ENCODE results near the gene FHIT. TPM values are rescaled to one million over a fixed set of nuclear protein-coding genes. Genes with fewer than 3 reads are reported as not detected.

The FHIT gene
- total RNA-seq, 2 donors from 2014 or later, result 6.8 to 12.3 TPM

- no peaks in the 10 kb centered on the region for H3K4me1 ChIP-seq (ENCODE audit: control insufficient read depth, insufficient read depth, low read length)
- Mint-ChIP-seq H3K27me3 (ENCODE audit: insufficient read depth) (no peaks in the 10 kb centered on the region), H3K9me3 (no peaks in the 10 kb centered on the region), H3K4me3 (no peak overlapping the region), H3K4me1 (peaks cover 8% of the 10 kb centered on the region), H3K36me3 (ENCODE audit: low read depth) (no peaks in the 10 kb centered on the region), H3K27ac (no peak overlapping the region)
- no peaks in the 10 kb centered on the region for H3K36me3 ChIP-seq (ENCODE audit: control insufficient read depth, insufficient read depth, low read length)
- no peak for DNase-seq
- no peak for TF ChIP-seq CTCF (conservative IDR thresholded peaks at IDR 0.05)
- H3K27ac ChIP-seq (ENCODE audit: low read depth, low read length), result no peak overlapping the region
- no peaks in the 10 kb centered on the region for H3K27me3 ChIP-seq (ENCODE audit: control insufficient read depth, insufficient read depth, low read length, poor library complexity, severe bottlenecking)
- WGBS, 2 experiments (ENCODE audit: insufficient coverage in 1 of 2, insufficient read length in 1 of 2), result 88 to 93% methylated on average over 2 to 5 of the region's 5 CpGs
- H3K9ac ChIP-seq (ENCODE audit: extremely low read depth, low read length, poor library complexity, severe bottlenecking), result no peak overlapping the region
- H3K4me3 ChIP-seq (ENCODE audit: low read length), result no peak overlapping the region
- H3K9me3 ChIP-seq (ENCODE audit: control insufficient read depth, low read length), result no peaks in the 10 kb centered on the region
Observed at GRCh38 chr3:60198179-60198720, 1053.0 kb downstream of the FHIT start.

- TF ChIP-seq CTCF (conservative IDR thresholded peaks at IDR 0.05), result no peak
- Histone ChIP-seq H3K4me3 (ENCODE audit: low read length) (no peak overlapping the region), H3K4me1 (ENCODE audit: control insufficient read depth, insufficient read depth, low read length) (no peaks in the 10 kb centered on the region), H3K36me3 (ENCODE audit: control insufficient read depth, insufficient read depth, low read length) (no peaks in the 10 kb centered on the region), H3K27ac (ENCODE audit: low read depth, low read length) (no peak overlapping the region), H3K27me3 (ENCODE audit: control insufficient read depth, insufficient read depth, low read length, poor library complexity, severe bottlenecking) (no peaks in the 10 kb centered on the region), H3K9me3 (ENCODE audit: control insufficient read depth, low read length) (no peaks in the 10 kb centered on the region), H3K9ac (ENCODE audit: extremely low read depth, low read length, poor library complexity, severe bottlenecking) (no peak overlapping the region)
- Mint-ChIP-seq H3K27ac (no peak overlapping the region), H3K27me3 (ENCODE audit: insufficient read depth) (no peaks in the 10 kb centered on the region), H3K4me3 (no peak overlapping the region), H3K36me3 (ENCODE audit: low read depth) (no peaks in the 10 kb centered on the region), H3K9me3 (no peaks in the 10 kb centered on the region), H3K4me1 (peaks cover 8% of the 10 kb centered on the region)
- WGBS, 2 experiments (ENCODE audit: insufficient coverage in 1 of 2, insufficient read length in 1 of 2), result 93 to 96% methylated on average over 4 to 7 of the region's 7 CpGs
- no peak for DNase-seq
Observed at GRCh38 chr3:60192297-60193114, 1058.7 kb downstream of the FHIT start.

- no peak overlapping the region for H3K4me3 Mint-ChIP-seq
- Histone ChIP-seq H3K4me1 (ENCODE audit: control insufficient read depth, insufficient read depth, low read length) (no peaks in the 10 kb centered on the region), H3K27me3 (ENCODE audit: control insufficient read depth, insufficient read depth, low read length, poor library complexity, severe bottlenecking) (no peaks in the 10 kb centered on the region), H3K9me3 (ENCODE audit: control insufficient read depth, low read length) (no peaks in the 10 kb centered on the region), H3K9ac (ENCODE audit: extremely low read depth, low read length, poor library complexity, severe bottlenecking) (no peak overlapping the region), H3K4me3 (ENCODE audit: low read length) (no peak overlapping the region), H3K27ac (ENCODE audit: low read depth, low read length) (no peak overlapping the region), H3K36me3 (ENCODE audit: control insufficient read depth, insufficient read depth, low read length) (no peaks in the 10 kb centered on the region)
- H3K27me3 Mint-ChIP-seq (ENCODE audit: insufficient read depth), result no peaks in the 10 kb centered on the region
- H3K36me3 Mint-ChIP-seq (ENCODE audit: low read depth), result no peaks in the 10 kb centered on the region
- no peaks in the 10 kb centered on the region for H3K9me3 Mint-ChIP-seq
- H3K27ac Mint-ChIP-seq, result no peak overlapping the region
- no peak for TF ChIP-seq CTCF (conservative IDR thresholded peaks at IDR 0.05)
- WGBS, 2 experiments (ENCODE audit: insufficient coverage in 1 of 2, insufficient read length in 1 of 2), result 80 to 89% methylated on average over 1 to 2 of the region's 2 CpGs
- peaks cover 11% of the 10 kb centered on the region for H3K4me1 Mint-ChIP-seq
- DNase-seq, result no peak
Observed at GRCh38 chr3:60190073-60190472, 1061.2 kb downstream of the FHIT start.
